Measurements from ENCODE around the gene OR2Y1.
"Not testable (repeated sequence)": the region's sequence is repeated elsewhere in the genome, so short reads cannot be mapped to it uniquely, and the experiment has no call there.

OR2Y1 gene

DNA sequence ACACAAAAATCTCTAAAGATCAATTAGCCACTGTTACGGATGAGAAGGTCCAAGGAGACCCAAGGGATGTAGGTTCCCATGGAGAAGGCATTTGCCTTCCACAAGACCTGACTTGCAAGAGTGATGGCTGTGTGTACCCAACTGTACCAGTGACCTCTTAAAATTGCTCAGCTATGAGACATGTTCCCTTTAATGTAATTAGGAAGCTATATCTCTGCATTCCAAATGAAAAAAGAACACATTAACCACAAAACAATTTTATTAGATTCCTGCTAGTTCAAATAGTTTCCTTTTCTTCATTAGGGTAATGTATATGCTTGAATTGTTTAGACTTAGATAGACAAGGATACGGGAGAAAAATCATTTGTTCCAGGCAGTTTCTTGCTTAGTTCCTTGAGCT lies 3.3 kb downstream of the OR2Y1 start:
- DNase-seq, result no peak

- DNase-seq, result no peak
Measured at GRCh38 chr5:180724944-180725343, 14.9 kb downstream of the OR2Y1 start.

- DNase-seq, result no peak
Measured at GRCh38 chr5:180723936-180724335, 15.9 kb downstream of the OR2Y1 start.

DNA sequence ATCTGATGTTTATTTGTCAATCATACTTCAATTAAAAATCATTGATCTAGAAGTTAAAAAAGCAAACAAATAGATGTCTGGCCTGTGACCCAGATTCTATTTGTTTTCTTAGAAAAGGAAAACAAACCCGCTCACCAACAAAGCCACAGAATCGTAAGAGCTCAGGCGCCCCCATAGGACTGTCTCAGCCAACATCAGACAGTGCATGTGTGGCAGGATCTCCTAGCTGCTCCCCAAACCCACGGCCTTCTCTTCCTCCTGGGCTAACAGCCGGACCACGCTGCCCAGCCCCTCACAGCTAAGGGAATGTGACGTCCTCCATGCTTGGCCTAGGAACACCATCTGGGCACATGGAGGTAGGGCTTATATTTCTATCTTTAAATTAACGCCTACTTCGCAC lies 19.4 kb downstream of the OR2Y1 start:
- DNase-seq, result no peak

DNA sequence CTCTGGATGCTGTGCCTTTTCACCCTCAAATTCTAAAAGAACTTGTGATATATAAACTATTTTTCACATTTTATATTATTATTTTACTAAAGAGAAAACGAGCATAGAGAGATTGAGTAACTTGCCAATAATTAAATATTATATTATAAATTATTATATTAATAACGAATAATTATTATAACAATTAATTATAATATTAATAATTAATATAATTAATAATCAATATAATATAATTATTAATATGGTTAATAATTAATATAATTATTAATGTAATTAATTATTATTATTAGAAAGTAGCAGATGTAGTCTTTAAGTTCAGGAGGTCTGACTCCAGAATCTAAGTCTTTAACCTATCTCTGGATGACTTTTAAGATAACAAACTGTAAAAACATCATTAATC lies 20.1 kb downstream of the OR2Y1 start:
- DNase-seq, result no peak

GRCh38 chr5:180718810-180719453 lies 20.9 kb downstream of the OR2Y1 start:
- DNase-seq, result no peak

- no peak for DNase-seq
Measured at GRCh38 chr5:180717989-180718388, 21.9 kb downstream of the OR2Y1 start.

DNA sequence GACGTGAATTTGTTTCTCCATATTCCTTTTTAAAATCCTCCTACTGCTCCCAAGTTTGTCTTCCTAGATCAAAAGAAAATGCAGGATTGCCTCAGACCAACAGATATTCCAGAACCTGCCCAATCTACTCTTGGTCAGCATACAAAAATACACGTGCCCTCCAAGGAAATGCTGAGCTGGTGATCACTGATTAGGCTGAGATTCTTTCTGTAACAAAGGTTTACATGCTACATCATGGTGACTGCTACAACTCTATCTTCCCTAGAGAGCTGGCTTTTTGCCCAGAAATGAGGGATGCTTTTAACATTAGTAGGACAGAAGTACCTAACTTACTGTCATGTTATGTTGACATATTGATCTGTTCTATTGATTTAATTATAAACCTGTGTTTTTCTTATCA lies 35.5 kb downstream of the OR2Y1 start:
- no peak for DNase-seq

DNA sequence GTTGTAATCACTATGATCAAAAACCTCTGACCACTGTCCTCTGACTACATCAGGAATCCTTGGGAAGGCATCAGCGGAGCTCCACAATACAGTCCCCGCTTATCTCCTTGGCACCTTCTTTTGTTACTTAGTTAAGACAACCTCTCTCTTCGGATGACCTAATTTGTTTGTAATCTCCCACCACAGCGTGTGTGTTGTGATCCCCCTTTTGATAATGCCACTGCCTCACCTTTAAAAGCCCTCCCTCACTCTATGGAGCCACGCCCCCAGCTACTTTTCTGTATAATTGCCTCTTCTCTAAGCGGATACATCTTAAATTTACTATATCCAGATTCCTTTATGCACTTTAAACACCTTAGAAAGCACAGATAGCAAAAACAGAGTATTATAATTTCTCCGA lies 35.9 kb downstream of the OR2Y1 start:
- DNase-seq, result no peak

- DNase-seq, result not testable (repeated sequence)
Measured at GRCh38 chr5:180703371-180703770, 36.5 kb downstream of the OR2Y1 start.

DNA sequence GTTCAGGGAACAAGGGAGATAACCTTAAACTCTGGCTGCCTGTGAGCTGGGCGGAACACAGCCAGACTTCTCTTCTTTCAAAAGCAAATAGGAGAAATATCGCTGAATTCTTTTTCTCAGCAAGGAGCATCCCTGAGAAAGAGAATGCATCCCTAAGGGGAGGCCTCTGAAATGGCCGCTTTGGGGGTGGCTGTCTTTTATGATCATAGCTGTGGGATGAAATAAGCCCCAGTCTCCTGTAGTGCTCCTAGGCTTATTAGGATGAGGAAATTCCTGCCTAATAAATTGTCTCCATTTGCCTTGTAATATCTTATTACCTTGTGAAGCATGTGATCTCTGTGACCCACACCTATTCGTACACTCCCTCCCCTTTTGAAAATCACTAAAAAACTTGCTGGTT lies 39.4 kb downstream of the OR2Y1 start:
- not testable (repeated sequence) for DNase-seq

GRCh38 chr5:180699042-180699441 lies 40.8 kb downstream of the OR2Y1 start:
- no peak for DNase-seq

- DNase-seq, result no peak
Measured at GRCh38 chr5:180696116-180696515, 43.7 kb downstream of the OR2Y1 start.

DNA sequence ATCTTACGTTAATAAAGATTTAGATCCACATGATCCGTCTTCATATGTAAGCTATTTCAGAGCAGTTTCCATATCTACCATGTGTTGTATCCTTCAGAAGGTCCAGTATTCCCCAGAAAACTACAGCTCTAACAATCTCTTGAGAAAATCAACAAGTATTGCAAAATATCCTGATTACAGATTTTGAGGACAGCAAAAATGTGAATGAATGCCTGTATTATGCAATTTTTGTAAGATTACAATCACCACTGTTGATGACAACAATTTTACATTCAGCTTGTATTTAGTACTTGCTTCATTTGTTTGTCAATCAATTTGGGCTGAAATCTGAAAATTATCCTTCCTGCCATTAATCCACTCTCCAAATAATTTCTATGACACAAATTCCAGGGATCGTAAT lies 47.4 kb downstream of the OR2Y1 start:
- DNase-seq, result no peak

- no peak for DNase-seq
Measured at GRCh38 chr5:180691046-180691445, 48.8 kb downstream of the OR2Y1 start.

- no peak for DNase-seq
Measured at GRCh38 chr5:180690562-180690961, 49.3 kb downstream of the OR2Y1 start.

GRCh38 chr5:180689775-180690174 lies 50.1 kb downstream of the OR2Y1 start:
- no peak for DNase-seq

Data from NCI-H1417 treated with DMSO at 0.1 percent for 48 hours (cell line).